H9 (cell line): ENCODE measurements around the gene DENND6B. TPM values are rescaled to one million over a fixed set of nuclear protein-coding genes. Genes with fewer than 3 reads are reported as not detected.

ENCODE experiments used
- DNase-seq: peaks from one replicate; pipeline ENCODE4 v3.0.0-alpha.2; 2017
- H2AFZ ChIP-seq: one replicate; pipeline ENCODE4 v1.6.1; 2013; ENCODE audit warnings: mild to moderate bottlenecking, low read length, control low read depth, moderate library complexity
- H2AK5ac ChIP-seq: 2 replicates; pipeline ENCODE4 v1.6.1; 2013; ENCODE audit warnings: low read length, control low read depth, mixed read lengths; ENCODE audit not compliant: insufficient read length
- H2BK120ac ChIP-seq: one replicate; pipeline ENCODE4 v1.6.1; 2013; ENCODE audit warnings: low read depth, mild to moderate bottlenecking, low read length, control low read depth, inconsistent platforms; ENCODE audit not compliant: poor library complexity, severe bottlenecking
- H2BK12ac ChIP-seq: 2 replicates; pipeline ENCODE4 v1.6.1; 2013; ENCODE audit warnings: low read length, control low read depth, mixed read lengths, low read depth; ENCODE audit not compliant: insufficient read length
- H2BK15ac ChIP-seq: 2 replicates; pipeline ENCODE4 v1.6.1; 2013; ENCODE audit warnings: low read depth, low read length, control low read depth
- H2BK20ac ChIP-seq: one replicate; pipeline ENCODE4 v1.6.1; 2013; ENCODE audit warnings: low read depth, mild to moderate bottlenecking, low read length, control low read depth, inconsistent platforms; ENCODE audit not compliant: poor library complexity, severe bottlenecking
- H2BK5ac ChIP-seq: 2 replicates; pipeline ENCODE4 v1.6.1; 2013; ENCODE audit warnings: low read length, control low read depth, mixed read lengths; ENCODE audit not compliant: insufficient read length
- H3K14ac ChIP-seq: 2 replicates; pipeline ENCODE4 v1.6.1; 2013; ENCODE audit warnings: low read length, control low read depth; ENCODE audit not compliant: insufficient read depth
- H3K18ac ChIP-seq: 2 replicates; pipeline ENCODE4 v1.6.1; 2013; ENCODE audit warnings: low read depth, mild to moderate bottlenecking, mixed read lengths, low read length, control low read depth; ENCODE audit not compliant: insufficient read length
- H3K23ac ChIP-seq: 2 replicates; pipeline ENCODE4 v1.6.1; 2013; ENCODE audit warnings: low read length, control low read depth, mixed read lengths, low read depth; ENCODE audit not compliant: insufficient read length
- H3K23me2 ChIP-seq: 2 replicates; pipeline ENCODE4 v1.6.1; 2013; ENCODE audit warnings: low read depth, mild to moderate bottlenecking, mixed read lengths, low read length, control low read depth; ENCODE audit not compliant: insufficient read length, poor library complexity, severe bottlenecking
- H3K27ac ChIP-seq: 2 replicates; pipeline ENCODE4 v1.5.1; 2013; ENCODE audit warnings: low read length, control low read depth, mixed read lengths, low read depth; ENCODE audit not compliant: insufficient read length
- H3K27me3 ChIP-seq: 2 replicates; pipeline ENCODE4 v1.6.1; 2013; ENCODE audit warnings: low read length, control low read depth, inconsistent platforms; ENCODE audit not compliant: insufficient read depth
- H3K4ac ChIP-seq: 2 replicates; pipeline ENCODE4 v1.6.1; 2013; ENCODE audit warnings: low read depth, mild to moderate bottlenecking, control low read depth, inconsistent platforms, low read length, moderate library complexity
- H3K4me1 ChIP-seq: 2 replicates; pipeline ENCODE4 v1.6.1; 2013; ENCODE audit warnings: low read length, control low read depth, inconsistent platforms; ENCODE audit not compliant: insufficient read depth
- H3K4me2 ChIP-seq: 2 replicates; pipeline ENCODE4 v1.6.1; 2013; ENCODE audit warnings: low read length, control low read depth, mixed read lengths; ENCODE audit not compliant: insufficient read length, insufficient read depth
- H3K56ac ChIP-seq: 2 replicates; pipeline ENCODE4 v1.6.1; 2013; ENCODE audit warnings: low read depth, mild to moderate bottlenecking, mixed read lengths, low read length, control low read depth; ENCODE audit not compliant: insufficient read length
- H3K79me1 ChIP-seq: 2 replicates; pipeline ENCODE4 v1.6.1; 2013; ENCODE audit warnings: low read depth, mild to moderate bottlenecking, moderate library complexity, low read length, control low read depth, inconsistent platforms; ENCODE audit not compliant: insufficient read depth, poor library complexity, severe bottlenecking
- H3K79me2 ChIP-seq: 2 replicates; pipeline ENCODE4 v1.6.1; 2013; ENCODE audit warnings: low read length, control low read depth, inconsistent platforms; ENCODE audit not compliant: insufficient read depth
- H3K9ac ChIP-seq: 2 replicates; pipeline ENCODE4 v1.6.1; 2013; ENCODE audit warnings: low read length, control low read depth, mixed read lengths; ENCODE audit not compliant: insufficient read length; ENCODE audit errors: extremely low read depth
- H3K9me3 ChIP-seq: one replicate; pipeline ENCODE4 v1.6.1; 2013; ENCODE audit warnings: low read depth, low read length, inconsistent platforms; ENCODE audit not compliant: control insufficient read depth
- H3T11ph ChIP-seq: one replicate; pipeline ENCODE4 v1.6.1; 2013; ENCODE audit warnings: mild to moderate bottlenecking, low read length, control low read depth, inconsistent platforms
- H4K20me1 ChIP-seq: one replicate; pipeline ENCODE4 v1.6.1; 2013; ENCODE audit not compliant: control insufficient read depth, insufficient read length, insufficient read depth
- H4K5ac ChIP-seq: 2 replicates; pipeline ENCODE4 v1.6.1; 2013; ENCODE audit warnings: low read depth, mild to moderate bottlenecking, mixed read lengths, low read length, control low read depth; ENCODE audit not compliant: insufficient read length
- H4K8ac ChIP-seq: replicated peaks from 2 replicates; pipeline ENCODE4 v1.6.1; 2013; ENCODE audit warnings: low read length, control low read depth, mixed read lengths, low read depth; ENCODE audit not compliant: insufficient read length
- H4K91ac ChIP-seq: 2 replicates; pipeline ENCODE4 v1.6.1; 2013; ENCODE audit warnings: low read depth, mild to moderate bottlenecking, moderate library complexity, mixed read lengths, low read length, control low read depth; ENCODE audit not compliant: insufficient read length
- H3K27ac Mint-ChIP-seq, 3 experiments: 2 replicates in 2 of 3; 3 replicates in 1 of 3; pipeline ENCODE4 v1.8.0; 2020 to 2021; ENCODE audit warnings: mixed read lengths in 3 of 3, mild to moderate bottlenecking in 1 of 3, moderate library complexity in 1 of 3
- H3K27me3 Mint-ChIP-seq: 2 replicates; pipeline ENCODE4 v1.8.0; 2021; ENCODE audit warnings: low read depth, mild to moderate bottlenecking, moderate library complexity, mixed read lengths
- H3K36me3 Mint-ChIP-seq, 3 experiments: 2 replicates in 2 of 3; 3 replicates in 1 of 3; pipeline ENCODE4 v1.8.0; 2020 to 2021; ENCODE audit warnings: low read depth in 3 of 3, mixed read lengths in 3 of 3; ENCODE audit not compliant: insufficient read depth in 1 of 3
- H3K4me1 Mint-ChIP-seq, 2 experiments: 2 replicates each; pipeline ENCODE4 v1.8.0; 2020; ENCODE audit warnings: mixed read lengths in 2 of 2
- H3K4me3 Mint-ChIP-seq, 2 experiments: 2 replicates in 1 of 2; 3 replicates in 1 of 2; pipeline ENCODE4 v1.8.0; 2020 to 2021; ENCODE audit warnings: mild to moderate bottlenecking in 2 of 2, mixed read lengths in 2 of 2, moderate library complexity in 1 of 2
- H3K9me3 Mint-ChIP-seq, 2 experiments: 2 replicates in 1 of 2; 3 replicates in 1 of 2; pipeline ENCODE4 v1.8.0; 2020; ENCODE audit warnings: mild to moderate bottlenecking in 2 of 2, mixed read lengths in 2 of 2, moderate library complexity in 1 of 2
- CTCF ChIP-seq: fragments of 200-600 bp; sonication (generic); conservative IDR thresholded peaks from 3 replicates; pipeline ENCODE4 v1.8.0; 2021; ENCODE audit warnings: antibody characterized with exemption, mild to moderate bottlenecking
- WGBS: extraction: QIAGEN DNeasy Blood & Tissue Kit; methylation state at CpG from one replicate; pipeline ENCODE4 v1.1.7; 2013; ENCODE audit warnings: missing lambda C conversion rate, low lambda C conversion rate, mixed read lengths; ENCODE audit not compliant: insufficient read length; ENCODE audit errors: extremely low coverage; 5-methylcytosine and 5-hydroxymethylcytosine counted together
- total RNA-seq: library from RNA; stranded (reverse); gene quantifications from 2 replicates; pipeline ENCODE4 v1.2.1, GENCODE V29; 2021

The DENND6B gene
- total RNA-seq, 1 experiment from 2014 or later: 1.5 TPM

GRCh38 chr22:50303848-50304527 lies 22.8 kb downstream of the DENND6B start:
- Histone ChIP-seq H3T11ph (no peak overlapping the region), H2BK12ac (no peak overlapping the region), H3K79me1 (no peaks in the 10 kb centered on the region), H3K18ac (peak overlapping the region; percentile 34), H3K4me2 (no peak overlapping the region), H4K8ac (no peak overlapping the region), H2BK15ac (no peak overlapping the region), H4K5ac (no peak overlapping the region), H3K4ac (no peak overlapping the region), H2BK5ac (no peak overlapping the region), H4K91ac (no peak overlapping the region), H2AFZ (no peak overlapping the region), H3K56ac (no peak overlapping the region), H3K23me2 (peaks cover 11% of the 10 kb centered on the region), H3K4me1 (no peaks in the 10 kb centered on the region; the same call in 1 of the 2 replicates), H3K9me3 (no peaks in the 10 kb centered on the region), H3K14ac (peak overlapping the region; percentile 25; the same call in 1 of the 2 replicates), H3K9ac (no peak overlapping the region), H4K20me1 (no peaks in the 10 kb centered on the region), H2BK20ac (no peak overlapping the region), H3K23ac (no peak overlapping the region), H2AK5ac (no peak overlapping the region), H2BK120ac (no peak overlapping the region), H3K79me2 (no peaks in the 10 kb centered on the region), H3K27ac (no peak overlapping the region), H3K27me3 (no peaks in the 10 kb centered on the region)
- H3K36me3 Mint-ChIP-seq: no peaks in the 10 kb centered on the region
- TF ChIP-seq CTCF: peak; percentile 25; the same call in 2 of the 3 replicates
- H3K27me3 Mint-ChIP-seq: peaks cover 5% of the 10 kb centered on the region
- peak overlapping the region in 1 of 2 experiments; percentile 41; a peak in 2 of 5 replicates for H3K4me3 Mint-ChIP-seq
- peak overlapping the region in 1 of 3 experiments; percentile 89; a peak in 3 of 7 replicates for H3K27ac Mint-ChIP-seq
- H3K9me3 Mint-ChIP-seq: no peaks in the 10 kb centered on the region
- peak; percentile 77 for DNase-seq
- H3K4me1 Mint-ChIP-seq: peaks cover 18 to 31% of the 10 kb centered on the region in 2 experiments
- WGBS: no CpG with 5 or more reads among the region's 11 CpGs
